Measurements from ENCODE around the gene RAI1. TPM values are rescaled to one million over a fixed set of nuclear protein-coding genes. Genes with fewer than 3 reads are reported as not detected.
A peak's percentile ranks its signal among the peaks of the same experiment; 100 is the strongest.

Gene RAI1
- total RNA-seq, 1 donor from 2014 or later: 5.8 TPM

DNA sequence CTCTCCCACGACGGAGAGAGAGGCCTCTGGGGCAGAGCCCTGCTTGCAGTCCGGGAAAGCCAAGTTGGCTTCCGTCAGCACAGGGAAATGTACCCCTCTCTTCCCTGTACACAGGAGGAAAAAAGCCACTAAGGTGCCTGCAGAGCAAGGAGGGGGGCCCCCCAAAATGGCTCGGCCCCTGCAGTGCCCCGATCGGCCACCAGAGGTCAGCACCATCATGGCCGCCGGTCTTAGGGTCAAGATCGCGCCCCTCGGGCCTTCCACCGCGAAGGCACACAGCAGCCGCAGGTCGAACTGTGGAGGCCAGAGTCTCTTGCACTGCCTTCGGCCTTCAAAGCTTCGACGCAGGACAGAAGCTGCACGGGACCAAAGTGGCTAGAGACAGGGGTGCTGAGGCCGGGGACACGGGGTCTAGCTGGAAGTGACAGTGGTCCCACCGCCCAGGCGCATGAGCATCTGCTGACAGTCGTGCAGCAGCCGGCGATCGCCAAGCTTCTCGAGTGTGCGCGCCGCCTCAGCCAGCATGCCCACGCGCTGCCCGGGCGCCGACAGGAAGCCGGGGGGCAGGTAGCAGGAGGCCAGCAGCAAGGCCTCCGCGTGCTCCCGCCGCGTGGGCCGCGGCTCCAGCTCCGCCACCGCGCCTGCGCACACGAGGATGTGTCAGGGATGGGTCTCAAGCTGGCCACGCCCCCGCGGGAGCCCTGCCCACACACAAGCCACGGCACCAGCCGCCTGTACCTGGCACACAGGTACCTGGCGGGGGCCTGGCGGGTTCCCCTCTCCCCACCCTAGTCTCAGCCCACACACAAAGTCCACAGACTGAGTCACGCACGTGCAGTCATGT, 131.2 kb downstream of the RAI1 start:
- peak; percentile 61 to 66 for DNase-seq (ENCODE audit: low read depth in 2 of 2)

DNA sequence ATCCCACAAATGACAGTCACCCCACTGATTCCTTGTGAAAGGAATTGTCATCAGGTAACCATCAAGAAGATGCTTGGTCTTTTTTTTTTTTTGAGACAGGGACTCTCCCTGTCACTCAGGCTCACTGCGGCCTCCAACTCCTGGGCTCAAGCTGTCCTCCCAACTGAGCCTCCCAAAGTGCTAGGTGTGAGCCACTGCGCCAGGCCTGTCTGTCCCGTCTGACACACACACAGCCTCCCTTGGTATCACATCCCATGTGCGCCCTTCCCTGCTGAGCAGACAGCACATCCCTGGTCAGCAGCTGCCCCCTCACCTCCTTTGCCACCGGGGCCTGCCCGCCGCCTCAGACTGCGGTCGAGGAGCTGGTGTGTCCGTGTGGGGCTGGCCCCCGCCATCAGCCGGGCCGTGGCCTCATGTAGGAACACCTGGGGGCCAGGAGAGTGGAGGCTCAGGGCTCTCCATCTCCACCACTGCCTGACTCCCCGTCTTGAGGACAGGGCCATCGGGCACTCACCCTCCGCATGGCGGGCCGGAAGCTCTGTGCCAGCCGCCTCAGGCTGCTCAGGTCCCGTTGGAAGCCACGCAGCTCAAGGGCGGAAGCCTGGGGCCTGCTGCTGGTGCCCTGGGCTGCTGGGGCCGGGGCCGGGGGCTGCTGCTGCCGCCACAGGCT, 131.9 kb downstream of the RAI1 start:
- DNase-seq (ENCODE audit: low read depth in 2 of 2): no peak

DNA sequence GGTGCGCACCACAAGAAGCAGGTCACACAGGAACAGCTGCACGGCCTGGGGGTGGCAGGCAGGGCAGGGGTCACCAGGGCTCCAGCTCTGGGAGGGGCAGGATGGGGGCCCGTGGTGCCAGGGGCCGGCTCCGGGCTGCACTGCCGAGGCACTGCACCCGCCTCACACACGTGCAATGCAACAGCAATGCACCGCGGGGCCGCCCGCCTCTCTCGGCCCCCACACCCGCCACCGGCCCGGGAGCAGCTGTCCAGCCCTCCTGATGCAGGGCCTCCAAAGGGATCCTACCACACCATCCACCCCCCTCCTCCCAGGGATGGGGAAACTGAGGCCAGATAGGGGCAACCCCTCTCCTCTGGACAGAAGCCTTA, 132.5 kb downstream of the RAI1 start:
- DNase-seq (ENCODE audit: low read depth in 2 of 2): no peak

DNA sequence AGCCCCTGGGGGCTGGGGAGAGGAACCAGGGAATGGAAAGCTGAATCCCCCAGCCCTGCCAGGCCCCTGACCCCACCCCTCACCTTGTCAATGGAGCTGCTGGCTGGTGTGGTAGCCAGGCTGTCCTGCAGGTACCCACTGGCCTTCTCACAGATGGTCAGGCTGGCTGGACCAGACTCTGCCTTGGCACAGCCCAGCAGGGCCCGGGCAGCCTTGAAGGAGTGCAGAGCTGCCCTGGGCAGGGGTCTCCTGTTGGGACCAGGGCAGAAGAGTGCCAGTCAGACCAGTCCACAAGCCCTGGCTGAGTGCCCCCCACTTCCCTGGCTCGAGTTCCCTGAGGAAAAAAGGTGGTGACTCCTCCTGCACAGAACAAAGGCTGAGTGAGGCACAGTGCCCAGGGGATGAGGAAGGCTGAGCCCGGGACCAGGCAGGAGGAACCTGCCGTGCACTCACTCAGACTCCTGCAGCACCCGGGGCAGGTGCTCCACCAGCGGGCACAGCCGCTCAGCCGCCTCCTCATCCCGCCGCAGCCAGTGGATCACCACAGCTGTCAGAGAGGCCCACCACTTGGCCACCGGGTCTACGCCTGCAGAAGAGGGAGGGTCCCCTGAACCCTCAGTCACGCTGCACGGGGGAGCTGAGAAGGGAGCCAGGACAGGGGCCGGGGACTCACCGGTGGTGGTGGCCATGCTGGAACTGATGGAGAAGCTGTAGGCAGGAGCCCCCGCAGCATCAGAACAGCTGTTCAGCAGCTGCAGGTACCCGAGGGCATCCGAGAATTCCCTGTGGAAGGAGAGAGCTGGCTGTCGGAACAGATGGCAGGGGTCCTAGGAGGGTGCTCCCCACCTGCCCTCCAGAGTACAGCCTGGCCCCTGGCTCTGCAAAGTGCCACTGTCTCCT, 133.2 kb downstream of the RAI1 start:
- no peak for DNase-seq (ENCODE audit: low read depth in 2 of 2)

DNA sequence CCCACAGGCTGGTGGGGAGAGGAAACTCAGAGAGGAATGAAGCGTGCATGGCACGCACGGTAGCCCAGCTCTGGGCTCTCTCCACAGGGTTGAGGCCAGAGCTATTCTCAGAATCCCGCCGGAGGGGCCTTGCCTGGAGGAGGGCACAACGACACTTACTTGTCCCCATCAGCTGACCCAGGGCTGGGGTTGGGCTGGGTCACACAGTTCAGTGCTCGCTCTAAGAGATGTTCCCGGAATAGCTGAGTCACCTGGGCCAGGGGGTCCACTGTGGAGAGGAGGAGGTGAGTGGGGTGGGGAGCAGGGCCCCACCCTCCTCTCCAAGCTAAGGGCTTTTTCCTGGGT, 133.8 kb downstream of the RAI1 start:
- no peak for DNase-seq (ENCODE audit: low read depth in 2 of 2)

DNA sequence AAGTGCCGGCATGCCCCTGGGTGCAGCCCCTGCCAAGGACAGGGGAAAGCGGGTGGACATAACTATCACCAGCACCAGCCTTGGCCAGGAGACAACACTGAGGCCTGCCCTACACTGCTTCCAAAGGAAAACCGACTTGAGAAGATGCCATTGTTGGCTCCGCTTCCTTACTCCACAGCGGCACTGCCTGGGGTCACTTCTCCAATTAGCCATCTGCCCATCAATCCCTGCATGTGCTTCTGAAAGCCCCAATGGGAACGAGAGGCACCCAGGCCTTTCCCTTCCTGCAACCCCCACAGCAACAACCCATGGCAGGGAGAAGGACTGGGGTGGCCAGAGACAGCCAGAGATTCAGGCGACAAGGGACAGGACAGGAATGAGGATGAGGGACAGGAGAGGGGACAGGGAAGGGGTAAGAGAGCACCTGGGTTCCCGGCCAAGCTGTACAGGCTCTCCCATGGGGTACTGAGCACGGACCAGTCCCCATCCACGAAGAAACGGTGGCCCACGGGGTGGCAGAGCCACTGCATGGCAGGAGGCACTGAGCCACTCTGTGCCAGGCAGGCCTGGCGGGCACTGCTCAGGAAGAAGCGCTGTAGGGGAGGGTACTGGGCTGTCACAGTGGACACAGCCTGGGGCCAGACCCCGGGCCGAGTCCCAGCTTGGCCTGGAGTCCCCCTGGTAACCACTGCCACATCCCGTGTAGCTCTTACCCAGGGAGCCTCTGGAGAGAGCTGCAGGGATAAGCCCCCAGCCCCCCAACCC, 134.4 kb downstream of the RAI1 start:
- no peak for DNase-seq (ENCODE audit: low read depth in 2 of 2)

DNA sequence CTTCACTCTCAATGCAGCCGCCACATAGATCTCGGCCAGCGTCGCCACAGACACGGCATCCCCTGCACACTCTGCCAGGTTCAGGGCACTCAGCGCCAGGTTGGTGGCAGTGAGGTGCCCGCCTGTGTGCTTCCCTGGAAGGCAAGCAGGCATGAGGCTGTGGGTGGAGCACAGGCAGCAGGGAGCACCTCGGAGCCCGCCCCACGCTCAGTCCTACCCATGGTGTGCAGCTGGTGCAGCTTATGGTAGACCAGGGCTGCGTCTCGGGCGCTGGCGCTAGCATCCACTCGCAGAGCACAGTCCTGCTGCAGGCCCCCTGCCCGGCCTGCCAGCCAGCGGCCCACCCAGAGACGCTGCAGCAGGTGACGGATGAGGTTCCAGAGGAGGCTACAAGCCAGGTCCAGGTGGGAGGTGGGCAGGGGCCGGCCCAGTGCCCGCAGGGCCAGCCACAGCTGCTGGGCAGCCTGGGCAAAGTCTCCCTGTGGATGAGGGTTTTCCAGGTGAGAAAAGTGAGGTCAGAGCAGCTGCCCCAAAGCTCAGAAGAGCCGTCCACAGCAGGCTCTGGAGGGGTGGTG, 135.1 kb downstream of the RAI1 start:
- no peak for DNase-seq (ENCODE audit: low read depth in 2 of 2)

DNA sequence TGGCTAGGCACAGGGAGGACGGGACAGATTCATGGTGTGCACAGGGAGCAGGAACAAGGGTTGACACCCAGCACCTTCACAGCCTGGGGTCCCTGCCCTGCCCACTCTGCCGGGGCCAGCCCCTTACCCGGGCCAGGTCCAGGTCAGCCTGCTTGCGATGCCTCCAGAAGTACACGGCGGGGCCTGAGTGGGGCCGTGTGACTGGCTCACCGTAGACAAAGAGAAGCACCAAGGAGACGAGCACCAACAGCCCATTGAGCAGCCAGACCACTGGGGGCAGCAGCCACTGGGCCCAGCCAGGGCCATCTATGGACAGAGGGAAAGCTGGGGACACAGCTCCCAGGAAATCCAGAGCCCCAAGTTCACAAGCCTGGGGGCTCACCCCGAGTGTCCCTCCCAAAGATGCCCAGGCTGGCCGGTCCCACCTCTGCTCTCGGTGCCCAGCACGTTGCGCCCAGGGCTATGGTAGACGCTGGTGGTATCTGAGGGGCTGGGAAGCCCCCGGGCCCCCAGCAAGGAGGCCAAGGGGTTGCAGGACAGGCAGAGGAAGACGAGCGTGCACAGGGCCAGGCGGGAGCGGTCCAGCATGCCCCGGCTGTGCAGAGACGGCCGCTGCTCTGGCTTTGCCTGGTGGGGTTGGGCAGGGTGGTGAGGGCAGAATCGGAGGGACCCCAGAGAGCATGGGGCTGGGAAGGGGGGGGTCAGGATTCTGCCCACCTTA, 135.7 kb downstream of the RAI1 start:
- DNase-seq (ENCODE audit: low read depth in 2 of 2): no peak

DNA sequence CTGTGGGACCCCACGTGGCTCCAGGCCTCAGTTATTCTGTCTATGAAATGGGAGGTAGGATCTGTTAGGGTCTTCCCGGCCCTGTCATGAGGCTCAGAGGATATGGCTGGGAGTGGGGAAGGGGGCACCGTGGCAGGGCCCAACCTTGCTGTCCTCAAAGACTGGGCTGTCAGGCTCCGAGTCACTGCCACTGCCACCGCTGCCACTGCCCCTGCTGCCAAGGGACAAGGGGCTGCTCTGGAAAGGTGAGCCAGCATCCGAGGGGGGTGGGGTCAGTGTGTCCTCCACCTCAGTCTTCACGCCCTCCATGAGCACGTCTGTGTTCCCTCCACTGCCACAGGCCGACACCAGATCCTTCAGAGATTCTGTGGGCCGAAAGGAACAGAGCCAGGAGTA, 136.3 kb downstream of the RAI1 start:
- no peak for DNase-seq (ENCODE audit: low read depth in 2 of 2)

DNA sequence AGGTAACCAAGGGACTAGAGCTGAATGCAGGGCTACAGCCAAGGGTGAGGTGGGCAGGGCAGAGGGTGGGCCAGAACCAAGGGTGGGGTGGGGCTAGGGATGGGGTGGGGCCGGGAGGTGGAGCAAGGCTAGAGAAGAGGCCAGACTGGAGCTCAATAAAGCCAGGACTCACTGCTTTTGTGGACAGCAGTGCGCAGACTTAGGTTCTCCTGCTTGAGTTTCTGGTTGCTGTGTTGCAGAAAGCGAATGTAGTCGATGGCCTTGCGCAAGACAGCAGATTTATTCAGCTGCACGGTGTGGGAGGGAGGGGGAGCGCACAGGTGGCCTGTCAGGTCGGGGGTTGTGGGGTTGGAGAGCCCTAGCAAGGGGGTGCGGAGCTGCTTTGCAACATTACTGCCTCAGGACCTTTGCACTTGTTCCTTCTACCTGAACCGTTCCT, 136.8 kb downstream of the RAI1 start:
- DNase-seq (ENCODE audit: low read depth in 2 of 2): no peak

DNA sequence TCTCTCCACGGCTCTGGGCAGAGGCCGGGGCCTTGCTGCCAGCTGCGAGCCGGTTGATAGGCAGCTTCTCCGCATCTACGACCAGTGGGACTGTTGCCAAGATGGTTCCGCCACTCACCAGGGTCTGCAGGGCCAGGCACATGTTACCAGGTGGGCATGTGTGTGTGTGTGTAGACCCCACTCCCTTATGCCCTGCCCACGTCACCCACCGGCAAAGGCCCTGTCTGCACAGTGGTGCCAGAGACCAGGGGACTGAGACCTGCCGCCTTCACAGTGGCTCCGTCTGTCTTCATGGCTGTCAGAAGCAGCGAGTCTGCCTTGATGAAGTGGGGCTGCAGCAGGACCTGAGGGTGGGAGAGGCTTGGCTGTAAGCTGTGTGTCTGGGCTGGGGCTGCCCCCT, 137.9 kb downstream of the RAI1 start:
- no peak for DNase-seq (ENCODE audit: low read depth in 2 of 2)

DNA sequence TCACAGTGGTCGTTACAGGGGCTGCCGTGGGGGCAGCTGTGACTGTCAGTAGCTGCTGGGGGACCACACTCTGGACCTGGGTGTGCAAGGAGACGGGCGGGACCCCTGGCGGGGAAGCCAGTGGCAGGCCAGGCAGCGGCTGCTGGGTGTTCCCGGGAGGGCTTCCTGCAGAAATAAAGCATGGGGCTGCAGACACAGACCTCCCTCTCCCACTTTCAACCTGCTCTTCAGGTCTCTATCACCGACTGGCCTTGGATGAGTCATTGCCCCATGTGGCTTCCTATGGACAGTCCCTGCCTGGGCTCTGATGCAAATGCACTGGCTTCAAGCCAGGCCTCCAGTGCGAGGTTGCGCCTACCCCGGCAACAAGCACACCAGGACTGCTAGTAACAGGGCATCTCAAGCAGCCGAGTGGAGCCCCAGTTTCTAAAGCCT, 138.3 kb downstream of the RAI1 start:
- DNase-seq (ENCODE audit: low read depth in 2 of 2): peak; percentile 95 to 97

DNA sequence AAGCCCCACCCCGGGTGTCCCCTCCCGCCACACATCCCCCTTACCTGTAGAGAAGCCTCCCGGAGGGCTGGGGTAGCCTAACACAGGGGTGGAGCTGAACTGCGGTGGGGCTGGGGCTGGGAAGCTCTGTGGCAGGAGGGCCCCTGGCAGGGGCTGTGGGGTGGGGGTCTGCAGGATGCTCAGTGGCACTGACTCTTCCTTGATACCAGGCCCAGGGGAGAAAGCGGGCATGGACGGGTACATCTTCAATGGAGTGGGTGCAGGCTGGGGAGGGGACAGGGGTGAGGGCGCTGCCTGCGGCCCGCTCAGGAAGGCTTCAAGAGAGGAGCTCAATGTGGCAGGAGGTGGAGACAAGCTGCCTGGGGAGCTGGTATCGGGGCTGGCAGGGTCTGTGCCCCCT, 138.8 kb downstream of the RAI1 start:
- no peak for DNase-seq (ENCODE audit: low read depth in 2 of 2)

DNA sequence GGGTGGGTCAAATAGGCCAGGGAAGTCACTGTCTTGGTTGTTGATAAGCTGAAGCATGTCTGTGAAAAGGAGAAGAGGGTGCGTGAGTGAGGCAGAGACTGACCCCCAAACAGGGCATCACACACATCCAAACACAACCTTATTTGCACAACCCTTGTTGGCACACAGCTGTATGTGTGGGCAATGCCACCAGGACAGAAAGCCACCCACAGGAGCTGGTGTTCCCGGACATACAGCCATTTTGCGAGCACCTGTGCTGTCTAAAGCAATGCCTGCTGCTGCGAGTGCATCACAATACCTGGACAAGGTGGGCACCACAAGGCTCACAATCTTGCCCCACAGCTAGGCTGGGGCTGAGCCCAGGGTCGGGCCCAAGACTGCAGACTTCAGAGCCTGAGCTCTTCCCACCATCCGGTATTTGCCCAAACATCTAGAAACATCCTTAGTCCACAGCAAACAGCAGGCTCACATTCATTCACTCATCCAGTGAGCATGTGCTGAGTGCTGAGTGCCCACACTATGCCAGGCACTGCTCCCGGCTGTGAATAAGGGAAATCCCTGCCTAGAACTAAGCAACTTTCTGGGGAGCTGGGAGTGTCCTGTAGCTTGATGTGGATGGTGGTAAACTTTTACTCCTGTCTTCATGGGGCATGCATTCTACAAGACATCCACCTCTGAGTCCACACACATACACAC, 139.4 kb downstream of the RAI1 start:
- DNase-seq (ENCODE audit: low read depth in 2 of 2): no peak

DNA sequence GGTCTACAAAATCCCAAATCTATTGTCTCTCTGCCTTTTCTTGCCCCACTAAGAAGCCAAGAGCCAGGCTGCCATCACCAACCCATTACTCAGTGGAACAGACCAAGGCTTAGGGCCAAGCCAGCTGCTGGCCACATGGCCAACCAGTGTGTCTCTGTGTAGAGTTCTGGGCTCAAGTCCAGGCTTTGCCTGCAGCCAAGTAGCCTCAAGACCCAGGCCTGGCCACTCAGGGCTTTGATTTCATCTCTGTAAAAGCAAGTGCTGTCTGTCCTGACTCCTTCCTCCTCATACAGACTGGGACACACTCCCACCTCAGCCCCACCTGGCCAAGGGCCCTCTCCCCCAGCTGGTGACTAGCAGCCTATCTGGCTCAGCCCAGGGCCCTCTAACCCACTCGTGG, 140.9 kb downstream of the RAI1 start:
- DNase-seq (ENCODE audit: low read depth in 2 of 2): peak in 1 of 2 donors; percentile 61

DNA sequence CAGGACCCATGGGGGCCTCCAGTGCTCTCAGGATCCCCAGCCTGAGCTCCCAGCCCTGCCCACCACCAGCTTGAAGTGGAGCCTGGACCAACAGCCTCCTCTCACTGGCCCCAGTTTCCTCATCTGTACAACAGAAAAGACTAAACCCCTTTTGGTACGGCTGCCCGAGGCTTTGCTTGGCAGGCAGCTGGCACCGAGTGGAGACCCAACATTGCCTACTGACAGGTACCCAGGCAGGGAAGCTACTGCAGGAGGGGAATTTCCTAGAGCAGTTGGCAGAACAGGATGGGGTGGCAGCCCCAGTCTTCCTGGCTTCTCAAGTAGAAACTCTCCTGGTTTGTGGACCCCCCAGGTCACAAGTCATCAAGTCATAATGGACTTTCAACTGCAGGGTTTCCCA, 141.4 kb downstream of the RAI1 start:
- DNase-seq (ENCODE audit: low read depth in 2 of 2): no peak

DNA sequence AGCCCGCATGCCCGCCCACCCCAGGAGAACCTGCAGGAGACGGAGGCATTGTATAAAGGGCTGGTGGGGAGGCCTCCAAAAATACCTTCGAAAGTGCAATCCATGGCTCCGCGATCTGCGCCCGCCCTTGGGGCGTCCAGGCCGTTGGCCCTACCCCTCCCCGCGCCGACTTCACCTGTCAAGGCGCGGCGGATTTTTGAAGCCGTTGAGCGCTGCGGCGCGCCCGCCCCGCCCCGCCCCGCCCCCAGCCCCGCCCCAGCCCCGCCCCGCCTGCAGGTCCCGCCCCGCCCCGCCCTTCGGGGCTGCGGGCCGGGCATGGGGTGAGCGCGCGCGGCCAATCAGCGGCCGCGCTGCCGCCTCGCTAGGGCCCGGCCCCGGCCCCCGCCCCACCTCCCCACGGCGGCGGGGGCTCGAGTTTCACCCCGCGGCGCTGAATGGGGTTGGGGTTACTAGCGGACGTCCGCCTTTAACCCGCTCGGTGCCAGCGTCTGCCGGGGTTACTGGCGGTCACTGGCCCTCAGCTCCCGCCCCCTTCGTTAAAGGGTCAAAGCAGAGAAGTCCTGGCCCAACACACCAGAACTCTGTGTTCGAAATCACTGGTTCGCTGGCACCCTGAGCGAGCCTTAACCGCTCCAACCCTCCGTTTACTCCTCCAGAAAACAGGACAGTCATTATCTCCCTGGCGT, 142.3 kb downstream of the RAI1 start:
- DNase-seq (ENCODE audit: low read depth in 2 of 2): peak; percentile 68 to 76

DNA sequence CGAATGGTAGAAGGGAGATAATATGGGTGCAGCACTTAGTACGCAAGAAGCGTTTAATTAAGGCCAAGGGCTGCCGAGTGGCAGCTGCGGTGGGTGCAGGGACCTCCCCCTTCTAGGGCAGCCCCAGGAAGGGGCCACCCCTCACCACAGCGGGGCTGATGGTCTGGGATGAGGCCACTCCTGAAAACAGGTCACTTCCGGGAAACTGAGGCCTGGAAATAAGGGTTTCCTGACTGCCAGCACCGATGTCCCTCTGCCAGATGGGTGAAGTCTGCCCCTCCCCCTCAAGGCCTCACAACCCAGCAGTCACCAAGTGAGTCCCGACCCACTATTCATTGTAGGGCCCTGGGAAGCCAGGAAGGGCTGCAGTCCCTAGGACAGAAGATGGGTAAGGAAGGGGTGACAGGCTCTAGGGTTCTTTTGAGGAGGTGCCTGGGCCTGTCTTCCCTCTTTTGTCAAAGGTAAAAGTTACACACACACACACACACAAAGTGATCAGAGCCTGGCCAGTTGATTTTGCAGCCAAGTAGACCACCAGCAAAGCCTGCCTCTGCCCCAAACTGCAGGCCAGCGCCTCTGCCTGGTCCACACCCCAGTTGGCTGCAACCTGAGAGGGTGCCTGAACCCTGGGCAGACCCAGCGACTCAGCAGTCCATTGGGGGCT, 143.0 kb downstream of the RAI1 start:
- no peak for DNase-seq (ENCODE audit: low read depth in 2 of 2)

Measured in lung microvascular endothelial cell (primary cell).